ENCODE data around the gene SLC6A9.

SLC6A9 gene

GRCh38 chr1:44029260-44029910 is 1.9 kb downstream of the SLC6A9 start:
- DNase-seq (ENCODE audit: low spot score): peak; percentile 63

DNA sequence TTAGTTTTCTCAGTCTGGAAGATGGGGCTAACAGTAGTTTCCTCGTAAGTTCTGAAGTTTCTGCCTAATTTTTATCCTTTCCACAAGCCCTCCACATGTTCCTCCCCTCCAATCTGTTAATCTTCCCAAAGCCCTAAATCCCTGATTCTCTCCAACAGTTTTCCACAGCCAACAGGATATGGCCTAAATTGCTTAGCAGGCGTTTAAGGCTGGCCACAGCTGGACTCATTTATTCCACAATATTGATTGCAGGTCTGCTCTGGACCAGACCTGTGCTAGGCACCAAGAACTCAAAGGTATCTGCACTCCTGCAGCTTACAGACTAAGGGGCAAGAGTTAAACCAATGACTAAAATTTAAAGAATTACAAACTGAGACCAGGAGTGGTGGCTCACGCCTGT is 3.9 kb downstream of the SLC6A9 start:
- DNase-seq (ENCODE audit: low spot score): no peak

GRCh38 chr1:44025816-44026215 is 5.4 kb downstream of the SLC6A9 start:
- DNase-seq (ENCODE audit: low spot score): no peak

DNA sequence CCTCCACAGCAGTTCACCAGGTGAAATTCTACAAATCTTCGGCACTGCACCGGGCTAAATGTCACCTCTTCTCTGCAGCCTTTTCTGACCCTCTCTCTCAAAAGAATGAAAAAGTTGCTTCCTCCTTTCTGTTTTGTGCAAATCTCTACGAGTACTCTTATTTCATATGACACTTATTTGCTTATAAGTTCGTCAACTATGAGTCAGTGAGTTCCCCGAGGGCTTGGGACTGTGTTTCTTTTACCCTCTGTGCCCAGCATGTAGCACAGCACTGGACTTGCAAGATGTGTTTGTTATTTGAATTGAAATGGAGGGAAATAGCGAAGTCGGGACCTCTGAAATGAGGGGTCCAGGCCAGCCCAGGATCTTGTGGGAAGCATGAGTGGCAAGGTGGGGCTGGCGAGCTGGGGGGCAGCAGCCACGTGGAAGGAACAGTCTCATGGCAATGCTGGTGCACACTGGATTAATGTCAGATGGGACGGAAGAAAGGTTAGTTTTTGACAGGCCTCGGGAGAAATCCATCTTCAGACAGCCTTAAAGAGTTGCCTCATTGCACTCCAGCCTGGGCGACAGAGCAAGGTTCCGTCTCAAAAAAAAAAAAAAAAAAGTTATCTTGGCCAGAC is 6.2 kb downstream of the SLC6A9 start:
- no peak for DNase-seq (ENCODE audit: low spot score)

DNA sequence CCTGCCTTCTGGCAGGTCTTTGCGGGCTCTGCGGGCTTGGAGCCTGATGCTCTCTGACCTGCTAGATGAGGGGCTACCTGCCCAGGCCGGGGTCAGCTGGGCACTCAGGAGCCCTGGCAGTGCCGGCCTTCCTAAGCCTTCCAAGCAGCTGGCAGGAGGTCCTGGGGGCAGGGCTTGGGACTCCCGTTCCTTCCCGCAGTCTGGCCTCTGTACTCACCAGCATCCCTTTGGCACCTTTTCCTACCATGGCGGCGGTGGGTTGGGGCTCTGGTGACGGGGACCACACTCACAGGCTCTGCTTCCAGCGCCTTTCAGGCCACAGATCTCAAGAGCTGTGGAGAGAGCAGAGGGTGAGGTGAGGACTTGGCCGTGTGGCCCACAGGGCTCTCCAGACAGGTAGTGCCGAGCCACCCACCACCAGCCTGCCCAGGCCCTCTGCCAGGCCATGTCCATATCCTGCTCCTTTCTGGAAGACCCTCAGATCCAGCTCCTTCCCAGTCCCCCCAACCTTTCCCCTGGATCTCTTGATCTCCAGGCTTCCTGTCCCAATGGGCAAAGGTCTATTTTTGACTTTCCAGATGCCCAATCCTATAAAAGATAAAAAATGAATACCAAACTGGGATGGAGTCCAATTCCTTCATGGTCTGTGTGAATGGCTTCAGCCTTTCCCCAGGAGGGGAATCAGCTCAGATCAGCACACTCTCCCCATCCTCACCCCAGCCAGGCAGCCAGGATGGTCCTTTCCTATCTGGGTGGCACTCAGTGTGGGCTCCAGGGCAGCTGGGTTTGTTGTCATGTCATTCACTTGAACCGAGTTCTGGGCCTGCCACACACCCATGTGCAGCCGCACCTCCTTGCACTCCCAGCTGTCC is 7.0 kb downstream of the SLC6A9 start:
- DNase-seq (ENCODE audit: low spot score): no peak

DNA sequence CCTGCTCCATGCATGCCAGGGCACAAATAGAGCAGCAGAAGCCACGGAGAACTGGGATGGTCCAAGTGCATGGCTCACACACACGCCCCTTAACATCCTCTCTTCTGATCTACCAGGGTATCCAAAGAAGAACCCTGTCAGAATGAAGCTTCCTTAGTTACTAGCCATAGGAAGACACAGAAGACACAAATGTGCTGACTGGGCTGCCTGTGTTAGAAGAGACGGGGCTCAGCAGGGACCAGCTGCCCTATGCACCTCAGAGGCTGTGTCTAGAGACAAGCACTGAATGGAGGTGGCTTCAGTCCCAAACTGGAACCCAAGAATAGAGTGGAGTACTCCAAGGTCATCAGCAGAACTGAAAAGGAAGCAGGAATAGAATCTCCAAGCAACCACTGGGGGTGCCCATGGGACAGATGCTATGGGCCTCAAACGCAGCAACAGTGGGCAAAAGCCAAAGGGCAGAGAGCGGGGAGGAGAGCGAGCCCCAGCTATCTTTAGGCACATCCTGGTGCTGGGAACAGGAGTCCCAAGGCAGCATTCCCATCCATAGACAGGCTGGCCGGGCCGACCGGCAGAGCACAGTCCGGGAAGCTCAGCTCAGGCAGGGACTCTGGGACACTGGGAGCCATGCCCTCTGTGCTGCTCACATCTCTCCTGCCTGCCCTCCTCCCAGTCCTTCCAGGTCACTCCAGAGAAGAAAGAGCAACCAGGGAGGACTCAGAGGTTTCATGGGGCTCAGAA is 9.5 kb downstream of the SLC6A9 start:
- DNase-seq (ENCODE audit: low spot score): no peak

DNA sequence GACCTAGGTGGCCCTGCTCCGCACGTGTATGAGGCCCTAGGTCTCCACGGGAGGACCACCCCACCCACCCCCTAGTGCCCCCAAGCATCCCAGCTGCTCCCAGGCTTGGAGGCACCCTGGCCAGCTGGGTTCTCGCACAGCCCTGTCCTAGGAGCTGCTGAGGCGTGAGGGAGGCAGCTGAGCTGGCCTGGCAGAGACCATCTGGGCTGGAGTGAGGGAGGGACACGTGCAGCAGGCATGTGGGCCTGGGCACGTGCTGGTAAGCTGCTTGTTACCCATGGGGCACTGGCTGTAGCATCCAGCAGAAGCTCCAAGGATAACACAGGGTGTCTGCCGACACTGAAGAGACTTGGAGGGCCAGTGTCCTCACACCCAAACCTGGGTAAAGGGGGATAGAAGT is 10.1 kb downstream of the SLC6A9 start:
- no peak for DNase-seq (ENCODE audit: low spot score)

DNA sequence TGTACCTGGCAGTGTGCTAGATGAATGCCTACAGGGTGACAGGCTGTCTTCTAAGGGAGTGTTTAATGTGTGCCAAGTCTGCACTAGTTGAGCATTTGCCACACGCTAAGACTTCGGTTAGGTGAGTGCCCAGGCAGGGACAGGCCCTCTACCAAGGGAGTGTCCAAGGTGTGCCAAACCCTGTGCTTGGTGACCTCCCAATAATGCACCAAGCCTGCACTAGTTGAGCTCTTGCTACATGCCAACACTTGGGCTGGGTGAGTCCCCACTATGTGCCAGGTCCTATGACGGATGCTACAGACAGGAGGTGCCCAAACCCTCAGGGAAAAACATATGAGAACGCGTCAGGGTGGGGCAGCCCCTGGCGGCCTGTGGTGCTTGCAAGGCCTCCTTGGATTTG is 10.8 kb downstream of the SLC6A9 start:
- no peak for DNase-seq (ENCODE audit: low spot score)

- no peak for DNase-seq (ENCODE audit: low spot score)
Measured at GRCh38 chr1:44019466-44019948, 11.8 kb downstream of the SLC6A9 start.

DNA sequence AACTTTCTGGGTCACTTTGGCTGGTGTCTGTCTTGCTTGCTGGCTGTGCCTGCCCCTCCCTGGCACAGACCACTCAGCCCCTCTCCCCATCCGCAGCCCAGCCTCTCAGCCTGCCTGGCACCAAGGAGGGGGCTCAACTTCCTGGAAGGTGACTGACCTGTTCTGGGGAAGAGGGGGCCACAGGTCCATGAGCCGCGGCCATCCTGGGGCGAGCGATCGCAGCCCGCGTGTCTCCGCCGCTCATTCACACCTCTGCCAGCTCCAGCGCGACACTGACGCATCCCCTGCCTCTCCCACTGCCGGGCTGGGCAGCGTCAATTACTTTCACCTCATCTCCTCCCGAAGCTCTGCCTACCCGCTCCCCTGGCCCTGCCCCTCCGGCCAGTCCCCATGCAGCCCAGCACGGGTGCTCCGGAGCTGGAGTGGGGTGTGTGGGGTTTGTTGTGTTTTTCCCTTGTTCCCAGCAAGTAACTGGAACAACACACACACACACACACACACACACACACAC is 14.3 kb downstream of the SLC6A9 start:
- DNase-seq (ENCODE audit: low spot score): no peak

GRCh38 chr1:44016041-44016889 is 15.0 kb downstream of the SLC6A9 start:
- no peak for DNase-seq (ENCODE audit: low spot score)

DNA sequence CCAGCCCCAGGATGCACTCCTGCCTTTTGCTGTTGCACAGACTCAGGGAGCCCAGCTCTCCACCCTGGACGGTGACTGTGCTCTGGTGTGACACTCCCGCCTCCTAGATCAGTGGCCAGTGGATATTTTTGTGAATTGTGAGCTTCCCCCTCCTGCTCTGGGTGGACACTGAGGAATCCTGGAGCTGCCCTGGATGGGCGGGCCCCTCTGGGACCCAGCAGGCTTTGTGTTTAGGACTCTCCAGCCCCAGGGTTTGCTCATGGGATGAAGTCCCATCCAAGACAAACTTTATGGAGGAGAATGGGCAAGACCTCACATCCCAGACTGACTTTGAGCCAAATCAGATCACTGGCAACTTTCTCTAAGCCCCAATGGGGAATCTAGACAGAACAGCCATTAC is 16.1 kb downstream of the SLC6A9 start:
- no peak for DNase-seq (ENCODE audit: low spot score)

DNA sequence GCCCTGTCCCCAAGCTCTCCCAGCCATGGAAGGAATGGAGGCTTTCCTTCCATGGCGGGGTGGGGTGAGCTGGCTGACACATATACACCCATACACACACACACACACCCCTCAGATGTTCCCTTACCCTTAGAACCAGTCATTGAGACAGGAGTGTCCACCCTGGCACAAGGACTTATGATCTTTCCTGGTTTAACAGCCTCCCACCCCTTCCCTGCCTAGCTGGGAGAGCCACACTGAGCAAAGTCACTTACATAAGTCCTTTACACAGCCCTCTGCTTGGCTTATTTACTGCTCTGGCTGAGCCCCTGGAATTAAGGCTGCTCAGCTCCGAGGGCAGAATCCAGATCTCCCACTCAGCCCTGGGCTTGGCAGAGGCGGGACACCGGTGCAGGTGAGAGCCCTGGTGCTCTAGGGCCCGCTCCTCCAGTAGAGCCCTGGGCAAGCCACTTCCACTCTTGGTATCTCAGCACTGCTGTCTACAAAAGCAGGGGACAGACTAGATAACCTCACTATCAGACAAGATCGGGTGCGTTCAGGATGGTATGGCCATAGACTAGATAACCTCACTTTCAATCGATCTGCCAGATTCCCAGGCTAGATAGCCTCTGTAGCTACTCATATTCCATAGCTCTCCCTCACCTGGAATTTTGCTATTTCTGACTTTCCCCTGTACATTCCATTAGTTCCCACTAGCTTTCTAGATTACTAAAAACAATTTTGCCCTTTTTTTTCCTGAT is 16.7 kb downstream of the SLC6A9 start:
- no peak for DNase-seq (ENCODE audit: low spot score)

DNA sequence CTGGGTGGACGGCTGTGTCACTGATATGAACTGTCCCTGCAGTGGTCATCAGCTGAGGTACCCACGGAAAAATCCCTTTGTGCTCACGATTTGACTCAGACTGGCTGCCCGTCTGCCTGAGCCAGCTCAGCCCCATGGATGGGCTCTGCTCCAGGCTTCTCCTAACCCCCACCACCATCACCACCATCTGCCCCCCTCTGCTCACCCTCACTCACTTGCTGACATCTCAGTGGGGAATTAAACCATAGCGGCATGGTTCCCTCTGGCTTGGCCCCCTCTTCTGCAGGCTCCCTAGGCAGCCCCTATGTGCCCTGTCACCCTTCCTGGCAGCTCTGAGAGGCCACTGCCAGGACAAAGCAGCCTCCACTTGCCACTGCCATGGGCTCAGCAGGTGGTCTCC is 17.3 kb downstream of the SLC6A9 start:
- DNase-seq (ENCODE audit: low spot score): no peak

- DNase-seq (ENCODE audit: low spot score): no peak
Measured at GRCh38 chr1:44012941-44013609, 18.2 kb downstream of the SLC6A9 start.

DNA sequence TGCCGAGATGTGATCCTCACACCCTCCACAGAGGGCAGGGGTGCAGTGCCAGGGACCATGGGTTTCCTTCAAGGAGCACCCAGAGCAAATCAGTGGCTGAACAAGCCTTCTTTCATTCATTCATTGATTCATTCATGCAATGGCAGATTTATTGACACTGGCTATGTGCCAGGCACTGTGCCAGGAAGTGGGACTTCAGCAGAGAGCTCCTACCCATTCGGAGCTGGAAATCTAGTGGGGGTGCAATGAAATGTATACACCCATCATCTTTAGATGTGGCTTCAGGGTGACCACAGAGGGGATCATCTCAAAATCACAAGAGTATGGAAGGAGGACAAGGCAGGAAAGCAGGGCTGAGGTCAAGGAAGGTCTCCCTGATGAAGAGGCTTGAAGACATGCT is 18.9 kb downstream of the SLC6A9 start:
- DNase-seq (ENCODE audit: low spot score): no peak

DNA sequence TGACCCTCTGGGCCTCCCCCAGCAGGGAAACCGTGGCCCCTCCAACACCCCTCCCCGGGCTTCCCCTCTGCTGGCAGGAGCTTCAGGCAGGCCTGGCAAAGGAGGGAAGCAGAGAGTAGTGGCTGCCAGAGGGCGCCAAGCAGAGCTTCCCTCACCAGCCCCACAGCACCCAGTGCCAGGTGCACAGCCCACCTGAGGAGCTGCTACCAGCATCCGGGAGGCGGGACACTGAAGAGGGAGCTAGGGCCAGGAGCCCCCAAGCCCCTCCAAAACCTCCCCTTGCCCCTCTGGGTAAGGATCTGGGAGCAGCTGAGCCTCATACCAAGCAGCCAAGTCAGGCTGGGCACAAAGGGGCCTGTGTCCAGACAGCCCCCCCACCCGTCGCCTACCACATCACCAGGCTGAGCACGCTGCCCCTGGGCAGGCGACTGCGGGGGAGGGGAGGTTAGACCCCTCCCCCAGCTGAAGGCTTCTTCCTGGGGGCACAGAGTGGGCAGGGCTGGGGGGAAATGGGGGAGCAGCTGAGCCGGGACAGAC is 20.3 kb downstream of the SLC6A9 start:
- no peak for DNase-seq (ENCODE audit: low spot score)

- no peak for DNase-seq (ENCODE audit: low spot score)
Measured at GRCh38 chr1:44008259-44008658, 23.0 kb downstream of the SLC6A9 start.

GRCh38 chr1:44002606-44003157 is 28.6 kb downstream of the SLC6A9 start:
- no peak for DNase-seq (ENCODE audit: low spot score)

All from GM03348 (cell line).